Measurements from ENCODE around the gene KAT2A. TPM values are rescaled to one million over a fixed set of nuclear protein-coding genes. Genes with fewer than 3 reads are reported as not detected.

The KAT2A gene
- total RNA-seq, 1 experiment from 2014 or later = 41.2 TPM

- no peak overlapping the region for H3K4me3 ChIP-seq (replicated peaks in 1 of 2; ENCODE audit: low read depth in 1 of 2, low read length in 2 of 2)
- DNase-seq (ENCODE audit: low read depth, low spot score) (no peak), ATAC-seq (no peak)
- no peak overlapping the region for H3K4me2 ChIP-seq (ENCODE audit: low read length)
- H3K27me3 ChIP-seq (ENCODE audit: insufficient read depth, low read length) = peaks cover 3% of the 10 kb centered on the region; the same call in 1 of the 2 replicates
- ChIA-PET POLR2A (no interaction called here), RAD21 (ENCODE audit: low non-redundant PET in 1 of 2, low total read pairs in 2 of 2, uncharacterized antibody in 2 of 2, unreplicated experiment in 2 of 2) (no interaction called here), CTCF (no interaction called here)
- H3K27ac ChIP-seq (ENCODE audit: low read depth, low read length) = no peak overlapping the region
- H3K79me2 ChIP-seq (ENCODE audit: insufficient read depth, low read length) = no peaks in the 10 kb centered on the region
- no TSS peak for BruUV-seq (replicated peaks)
- TF ChIP-seq TCF7L2 (IDR thresholded peaks at IDR 0.05; ENCODE audit: borderline replicate concordance, extremely low read depth, insufficient read depth, insufficient read length) (no peak), SIN3A (IDR thresholded peaks at IDR 0.05; ENCODE audit: low read depth) (no peak), CEBPB (IDR thresholded peaks at IDR 0.05; ENCODE audit: low read depth) (no peak), POLR2A (IDR thresholded peaks at IDR 0.05; ENCODE audit: borderline replicate concordance, extremely low read depth, insufficient read depth, insufficient read length) (no peak), JUND (IDR thresholded peaks at IDR 0.05) (no peak), SRF (IDR thresholded peaks at IDR 0.05; ENCODE audit: low read depth) (no peak), ZNF274 (IDR thresholded peaks at IDR 0.05; ENCODE audit: low read depth, low read length) (no peak)
- no peaks in the 10 kb centered on the region for H3K9me3 ChIP-seq (ENCODE audit: control insufficient read depth in 1 of 2, insufficient read depth in 1 of 2, low read depth in 1 of 2, low read length in 2 of 2)
- H4K20me1 ChIP-seq (ENCODE audit: insufficient read depth) = no peaks in the 10 kb centered on the region
- H3K9ac ChIP-seq (ENCODE audit: low read length) = no peak overlapping the region
- H2AFZ ChIP-seq (ENCODE audit: low read depth, low read length, poor library complexity, severe bottlenecking) = no peak overlapping the region
- H3K36me3 ChIP-seq (ENCODE audit: control insufficient read depth in 1 of 2, insufficient read depth in 2 of 2, low read length in 2 of 2) = no peaks in the 10 kb centered on the region
- H3K4me1 ChIP-seq (ENCODE audit: control insufficient read depth in 1 of 2, insufficient read depth in 2 of 2, low read length in 2 of 2) = no peaks in the 10 kb centered on the region
- intact Hi-C loops (cut with micrococcal nuclease) = no loop called here
- H3K9me2 ChIP-seq (ENCODE audit: insufficient read depth) = no peaks in the 10 kb centered on the region
Observed at GRCh38 chr17:42169351-42169750, 48.2 kb upstream of the KAT2A start.

GRCh38 chr17:42167807-42168206, 46.6 kb upstream of the KAT2A start:
- Histone ChIP-seq H3K4me3 (replicated peaks in 1 of 2; ENCODE audit: low read depth in 1 of 2, low read length in 2 of 2) (no peak overlapping the region), H2AFZ (ENCODE audit: low read depth, low read length, poor library complexity, severe bottlenecking) (no peak overlapping the region), H4K20me1 (ENCODE audit: insufficient read depth) (no peaks in the 10 kb centered on the region), H3K4me1 (ENCODE audit: control insufficient read depth in 1 of 2, insufficient read depth in 2 of 2, low read length in 2 of 2) (no peaks in the 10 kb centered on the region), H3K9me3 (ENCODE audit: control insufficient read depth in 1 of 2, insufficient read depth in 1 of 2, low read depth in 1 of 2, low read length in 2 of 2) (no peaks in the 10 kb centered on the region), H3K9me2 (ENCODE audit: insufficient read depth) (no peaks in the 10 kb centered on the region), H3K27ac (ENCODE audit: low read depth, low read length) (no peak overlapping the region), H3K27me3 (ENCODE audit: insufficient read depth, low read length) (peaks cover 3% of the 10 kb centered on the region; the same call in 1 of the 2 replicates), H3K36me3 (ENCODE audit: control insufficient read depth in 1 of 2, insufficient read depth in 2 of 2, low read length in 2 of 2) (no peaks in the 10 kb centered on the region), H3K79me2 (ENCODE audit: insufficient read depth, low read length) (no peaks in the 10 kb centered on the region), H3K9ac (ENCODE audit: low read length) (no peak overlapping the region), H3K4me2 (ENCODE audit: low read length) (no peak overlapping the region)
- BruUV-seq (replicated peaks) = no TSS peak
- POLR2A ChIA-PET = no interaction called here
- ATAC-seq = no peak
- no peak for DNase-seq (ENCODE audit: low read depth, low spot score)
- RAD21 ChIA-PET (ENCODE audit: low non-redundant PET in 1 of 2, low total read pairs in 2 of 2, uncharacterized antibody in 2 of 2, unreplicated experiment in 2 of 2) = no interaction called here
- CTCF ChIA-PET = no interaction called here
- TF ChIP-seq CEBPB (IDR thresholded peaks at IDR 0.05; ENCODE audit: low read depth) = no peak
- TF ChIP-seq SP1 (IDR thresholded peaks at IDR 0.05; ENCODE audit: low read depth) = no peak
- TF ChIP-seq POLR2AphosphoS5 (IDR thresholded peaks at IDR 0.05; ENCODE audit: low read depth, low read length) = no peak
- TF ChIP-seq YY1 (IDR thresholded peaks at IDR 0.05; ENCODE audit: extremely low read depth, insufficient replicate concordance, low read depth, low read length) = no peak
- TF ChIP-seq EZH2phosphoT487 (IDR thresholded peaks at IDR 0.05; ENCODE audit: borderline replicate concordance) = no peak
- no peak for TF ChIP-seq EGR1 (IDR thresholded peaks at IDR 0.05; ENCODE audit: low read depth)
- TF ChIP-seq ZFX (IDR thresholded peaks at IDR 0.05) = no peak
- no peak for TF ChIP-seq POLR2A (IDR thresholded peaks at IDR 0.05; ENCODE audit: borderline replicate concordance, extremely low read depth, insufficient read depth, insufficient read length)
- no peak for TF ChIP-seq ZBTB33 (IDR thresholded peaks at IDR 0.05; ENCODE audit: extremely low read depth, insufficient replicate concordance, low read length)
- no peak for TF ChIP-seq SIN3A (IDR thresholded peaks at IDR 0.05; ENCODE audit: low read depth)
- TF ChIP-seq SRF (IDR thresholded peaks at IDR 0.05; ENCODE audit: low read depth) = no peak
- no peak for TF ChIP-seq TCF7L2 (IDR thresholded peaks at IDR 0.05; ENCODE audit: borderline replicate concordance, extremely low read depth, insufficient read depth, insufficient read length)
- TF ChIP-seq REST (IDR thresholded peaks at IDR 0.05; ENCODE audit: low read depth) = no peak
- TF ChIP-seq ATF3 (IDR thresholded peaks at IDR 0.05) = no peak
- intact Hi-C loops (cut with micrococcal nuclease) = no loop called here
